IMR-90 (cell line): ENCODE measurements around the gene UGT1A10. TPM values are rescaled to one million over a fixed set of nuclear protein-coding genes. Genes with fewer than 3 reads are reported as not detected.

Experiments used
- ATAC-seq: fragments of 200-7000 bp; cut with Tn5 transposase; 2 replicates; pipeline ENCODE4 v1.9.1; 2020; ENCODE audit warnings: low read depth, mild to moderate bottlenecking, moderate library complexity
- BruUV-seq: library from RNA; stranded (reverse); fragments of 400-500 nt; replicated peaks from 2 replicates; lab custom pipeline; 2021; lab: Mats Ljungman, UMichigan
- CTCF ChIA-PET: fragments of 300-600 bp; formaldehyde crosslinking; extraction: SDS; loops from one replicate; lab custom pipeline; 2021; ENCODE audit warnings: antibody characterized with exemption; lab: Yijun Ruan, JAX
- POLR2A ChIA-PET: fragments of 300-600 bp; sonication (Branson Sonifier 250); formaldehyde crosslinking; loops from one replicate; lab custom pipeline; 2022; ENCODE audit warnings: antibody characterized with exemption; ENCODE audit not compliant: unreplicated experiment; lab: Charles Lee
- DNase-seq: peaks from one replicate; pipeline ENCODE4 v3.0.0; 2013
- H2AFZ ChIP-seq: replicated peaks from 2 replicates; pipeline ENCODE3; 2013; ENCODE audit warnings: low read length, mild to moderate bottlenecking; ENCODE audit not compliant: poor library complexity
- H2AK5ac ChIP-seq: 2 replicates; pipeline ENCODE4 v1.6.1; 2013; ENCODE audit warnings: low read depth, low read length, inconsistent platforms
- H2AK9ac ChIP-seq: replicated peaks from 2 replicates; pipeline ENCODE3; 2013; ENCODE audit warnings: mild to moderate bottlenecking, low read depth, low read length, moderate library complexity; ENCODE audit not compliant: poor library complexity
- H2BK120ac ChIP-seq: 2 replicates; pipeline ENCODE4 v1.6.1; 2013; ENCODE audit warnings: low read depth, low read length, inconsistent platforms
- H2BK15ac ChIP-seq: 3 replicates; pipeline ENCODE4 v1.6.1; 2013; ENCODE audit warnings: low read depth, low read length, inconsistent platforms
- H2BK20ac ChIP-seq: 2 replicates; pipeline ENCODE4 v1.6.1; 2013; ENCODE audit warnings: low read depth, mild to moderate bottlenecking, inconsistent platforms, low read length, moderate library complexity
- H2BK5ac ChIP-seq: 2 replicates; pipeline ENCODE4 v1.6.1; 2013; ENCODE audit warnings: mild to moderate bottlenecking, low read depth, low read length, inconsistent platforms; ENCODE audit not compliant: poor library complexity, severe bottlenecking
- H3K14ac ChIP-seq: replicated peaks from 2 replicates; pipeline ENCODE4 v1.6.1; 2013; ENCODE audit warnings: low read depth, low read length, inconsistent platforms
- H3K18ac ChIP-seq: 2 replicates; pipeline ENCODE4 v1.6.1; 2013; ENCODE audit warnings: low read depth, low read length, control low read depth
- H3K23ac ChIP-seq: 2 replicates; pipeline ENCODE4 v1.6.1; 2013; ENCODE audit warnings: low read depth, low read length, inconsistent platforms
- H3K27ac ChIP-seq: 2 replicates; pipeline ENCODE4 v1.5.1; 2013; ENCODE audit warnings: mild to moderate bottlenecking, control low read depth, low read length; ENCODE audit not compliant: insufficient read depth
- H3K27me3 ChIP-seq: 2 replicates; pipeline ENCODE4 v1.6.1; 2013; ENCODE audit warnings: low read length; ENCODE audit not compliant: control insufficient read depth, insufficient read depth
- H3K36me3 ChIP-seq: 2 replicates; pipeline ENCODE4 v1.6.1; 2013; ENCODE audit warnings: low read length, mixed read lengths; ENCODE audit not compliant: control insufficient read depth, insufficient read depth
- H3K4ac ChIP-seq: 2 replicates; pipeline ENCODE4 v1.6.1; 2013; ENCODE audit warnings: low read depth, low read length, inconsistent platforms
- H3K4me1 ChIP-seq: 2 replicates; pipeline ENCODE4 v1.6.1; 2013; ENCODE audit warnings: low read length, mixed read lengths; ENCODE audit not compliant: control insufficient read depth, insufficient read depth
- H3K4me2 ChIP-seq: 2 replicates; pipeline ENCODE4 v1.6.1; 2013; ENCODE audit warnings: low read depth, mild to moderate bottlenecking, control low read depth, low read length, moderate library complexity
- H3K4me3 ChIP-seq: 2 replicates; pipeline ENCODE4 v1.5.1; 2013; ENCODE audit warnings: low read depth, mild to moderate bottlenecking, control low read depth, low read length, moderate library complexity; ENCODE audit not compliant: insufficient read depth
- H3K56ac ChIP-seq: 2 replicates; pipeline ENCODE4 v1.6.1; 2013; ENCODE audit warnings: low read length, inconsistent platforms; ENCODE audit not compliant: insufficient read depth; ENCODE audit errors: extremely low read depth
- H3K79me1 ChIP-seq, 2 experiments: 2 replicates each; pipeline ENCODE4 v1.6.1; 2013; ENCODE audit warnings: low read length in 2 of 2, inconsistent platforms in 1 of 2, low read depth in 1 of 2
- H3K9ac ChIP-seq: 2 replicates; pipeline ENCODE4 v1.6.1; 2013; ENCODE audit warnings: low read depth, low read length, control low read depth
- H3K9me1 ChIP-seq: 2 replicates; pipeline ENCODE4 v1.6.1; 2013; ENCODE audit warnings: low read length, inconsistent platforms; ENCODE audit not compliant: insufficient read depth
- H3K9me3 ChIP-seq: 2 replicates; pipeline ENCODE4 v1.6.1; 2013; ENCODE audit warnings: low read length; ENCODE audit not compliant: control insufficient read depth, insufficient read depth
- H4K20me1 ChIP-seq: 2 replicates; pipeline ENCODE4 v1.6.1; 2013; ENCODE audit warnings: low read length, inconsistent platforms; ENCODE audit not compliant: insufficient read depth
- H4K5ac ChIP-seq: 2 replicates; pipeline ENCODE4 v1.6.1; 2013; ENCODE audit warnings: mild to moderate bottlenecking, low read depth, low read length, control low read depth
- H4K8ac ChIP-seq, 2 experiments: 2 replicates each; pipeline ENCODE4 v1.6.1; 2013; ENCODE audit warnings: low read depth in 2 of 2, low read length in 2 of 2, control low read depth in 1 of 2, inconsistent platforms in 1 of 2
- H4K91ac ChIP-seq: 2 replicates; pipeline ENCODE4 v1.6.1; 2013; ENCODE audit warnings: low read depth, low read length, inconsistent platforms; ENCODE audit not compliant: insufficient read depth
- CHD1 ChIP-seq: IDR thresholded peaks from 2 replicates; pipeline ENCODE4 v1.6.1; 2012; ENCODE audit warnings: low read depth, low read length, improper control_type of control experiment
- CTCF ChIP-seq: conservative IDR thresholded peaks from 2 replicates; pipeline ENCODE4 v1.5.1; 2012; ENCODE audit warnings: mild to moderate bottlenecking, low read depth, low read length, improper control_type of control experiment
- ELK1 ChIP-seq: fragments of 150-350 bp; IDR thresholded peaks from 2 replicates; pipeline ENCODE4 v1.6.1; 2016; ENCODE audit warnings: low read depth, mild to moderate bottlenecking, low read length, moderate library complexity, borderline replicate concordance
- NFE2L2 ChIP-seq: fragments of 150-350 bp; IDR thresholded peaks from 2 replicates; pipeline ENCODE4 v1.6.1; 2016; ENCODE audit warnings: low read depth, mild to moderate bottlenecking, low read length
- WGBS, 2 experiments: methylation state at CpG; one replicate each; pipeline versions ENCODE4 v1.1.5 to v1.1.7; 2013; ENCODE audit warnings: missing lambda C conversion rate in 2 of 2; ENCODE audit not compliant: insufficient read length in 1 of 2; ENCODE audit errors: extremely low coverage in 2 of 2; 5-methylcytosine and 5-hydroxymethylcytosine counted together
- dilution Hi-C: fragments of 300-500 bp; cut with HindIII; formaldehyde crosslinking; loops from one replicate; pipeline ENCODE4 v1.14.3; 2018; ENCODE audit warnings: low sequenced_read_pairs; ENCODE audit not compliant: unreplicated experiment
- in situ Hi-C: fragments of 300-500 bp; cut with MboI; formaldehyde crosslinking; loops from 3 replicates; pipeline ENCODE4 v1.14.3; 2019; ENCODE audit warnings: low sequenced_read_pairs, inconsistent platforms, mixed read lengths
- intact Hi-C: fragments of 100-400 bp; cut with micrococcal nuclease; formaldehyde crosslinking; loops from 2 replicates; pipeline ENCODE4 v1.10.0; 2022
- polyA plus RNA-seq, 3 experiments: library from polyadenylated mRNA; depleted of rRNA; stranded (reverse); fragments of >200 nt; gene quantifications; 2 replicates each; pipeline ENCODE4 v1.2.3, GENCODE V29; 2012; ENCODE audit warnings: low replicate concordance in 1 of 3
- total RNA-seq: library from RNA; depleted of rRNA; stranded (reverse); fragments of >200 nt; gene quantifications from 2 replicates; pipeline ENCODE4 v1.2.3, GENCODE V29; 2012

Gene UGT1A10
- total and polyA plus RNA-seq, 2 of the 4 experiments (the other 2 are of a cell fraction): not detected

GRCh38 chr2:233713262-233713615 lies 77.0 kb downstream of the UGT1A10 start:
- H3K4me2 ChIP-seq: no peak overlapping the region
- H2AK9ac ChIP-seq: no peak overlapping the region
- no peak overlapping the region for H2AFZ ChIP-seq
- H3K36me3 ChIP-seq: no peaks in the 10 kb centered on the region
- BruUV-seq: no TSS peak
- H4K5ac ChIP-seq: no peak overlapping the region
- TF ChIP-seq CTCF (no peak), NFE2L2 (no peak), ELK1 (no peak), CHD1 (no peak)
- peaks cover 4% of the 10 kb centered on the region; the same call in 1 of the 2 replicates for H3K27me3 ChIP-seq
- H3K9me3 ChIP-seq: no peaks in the 10 kb centered on the region
- H3K23ac ChIP-seq: no peak overlapping the region
- no peak overlapping the region for H2BK120ac ChIP-seq
- H3K4ac ChIP-seq: no peak overlapping the region
- ATAC-seq (no peak), DNase-seq (no peak)
- no peak overlapping the region for H4K8ac ChIP-seq
- no peak overlapping the region for H2BK5ac ChIP-seq
- no peak overlapping the region for H2AK5ac ChIP-seq
- ChIA-PET CTCF (no interaction called here), POLR2A (no interaction called here)
- H3K9me1 ChIP-seq: no peaks in the 10 kb centered on the region
- no peak overlapping the region for H3K14ac ChIP-seq
- no peak overlapping the region for H3K18ac ChIP-seq
- intact Hi-C loops (loop anchor here (5.0 kb wide), 3 partner anchors 156 to 1404 kb away; no protein-coding TSS in a partner anchor), dilution Hi-C loops (no loop called here), in situ Hi-C loops (loop anchor here (5.0 kb wide), 1 partner anchor 266 kb away; no protein-coding TSS in a partner anchor)
- H3K27ac ChIP-seq: no peak overlapping the region
- no peak overlapping the region for H3K4me3 ChIP-seq
- no peak overlapping the region for H2BK20ac ChIP-seq
- H2BK15ac ChIP-seq: no peak overlapping the region
- H4K91ac ChIP-seq: no peak overlapping the region
- no peak overlapping the region for H3K56ac ChIP-seq
- 88% methylated on average over 6 of the region's 7 CpGs; no CpG with 5 or more reads in 1 of the 2 experiments for WGBS, 2 experiments
- no peaks in the 10 kb centered on the region for H3K79me1 ChIP-seq
- peaks cover 2% of the 10 kb centered on the region for H3K4me1 ChIP-seq
- no peak overlapping the region for H3K9ac ChIP-seq
- H4K20me1 ChIP-seq: no peaks in the 10 kb centered on the region
